Measurements from ENCODE around the gene MORC4. TPM values are rescaled to one million over a fixed set of nuclear protein-coding genes. Genes with fewer than 3 reads are reported as not detected.

The MORC4 gene
- total and polyA plus RNA-seq, 4 donors: 4.5 to 25.3 (median 11.6) TPM

DNA sequence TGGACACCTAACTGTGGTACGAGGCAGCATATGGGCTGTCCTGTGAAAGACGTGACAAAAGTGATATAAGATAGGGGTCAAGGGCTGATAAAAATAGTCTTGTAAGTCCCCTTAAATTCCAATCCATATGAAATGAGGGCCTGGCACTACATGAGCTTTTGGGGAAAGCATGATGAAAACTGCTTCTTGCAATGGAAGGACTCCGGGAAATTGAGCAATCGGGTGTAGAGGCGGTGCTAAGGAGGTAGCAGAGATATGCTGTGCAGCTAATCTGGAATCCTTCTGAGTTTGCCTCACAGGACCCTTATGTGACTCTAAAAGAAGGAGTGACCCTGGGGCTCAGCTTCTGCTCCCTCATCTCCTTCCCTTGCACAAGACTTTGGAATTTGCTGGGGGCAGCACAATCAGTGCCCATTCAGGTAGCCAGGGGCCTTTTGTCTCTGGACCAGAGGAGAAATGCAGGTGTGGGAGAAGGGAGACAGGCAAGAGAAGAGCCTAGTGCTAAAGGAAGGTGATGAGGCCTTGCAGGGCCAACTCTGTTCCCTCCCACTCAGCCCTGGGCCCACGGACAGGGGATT is 67.0 kb downstream of the MORC4 start:
- peak overlapping the region in 1 of 2 donors; percentile 49 for H3K27ac ChIP-seq (ENCODE audit: low read depth in 1 of 2, low read length in 1 of 2)
- 49 to 55% methylated on average over 5 to 6 of the region's 6 CpGs for WGBS, 2 donors
- DNase-seq: peak in 2 of 3 donors; percentile 32 to 65

GRCh38 chrX:106932492-106932923 is 67.5 kb downstream of the MORC4 start:
- no peaks in the 10 kb centered on the region for H3K9me3 ChIP-seq (ENCODE audit: control insufficient read depth in 4 of 4, insufficient read depth in 3 of 4, low read length in 3 of 4)
- no peak overlapping the region for H3K9ac ChIP-seq (ENCODE audit: insufficient read depth in 1 of 2, low read length in 2 of 2)
- peaks cover 0 to 16% (median 0%) of the 10 kb centered on the region in 5 donors for H3K4me1 ChIP-seq (ENCODE audit: control insufficient read depth in 5 of 5, insufficient read depth in 5 of 5, low read length in 5 of 5)
- no peak overlapping the region for H3K4me3 ChIP-seq
- H3K27me3 ChIP-seq (ENCODE audit: control insufficient read depth in 3 of 3, insufficient read depth in 3 of 3, low read length in 2 of 3): peaks cover 4 to 16% (median 16%) of the 10 kb centered on the region in 3 donors
- no peaks in the 10 kb centered on the region for H3K36me3 ChIP-seq (ENCODE audit: control insufficient read depth in 4 of 4, insufficient read depth in 4 of 4, low read length in 4 of 4)
- peak overlapping the region in 1 of 2 donors; percentile 49 for H3K27ac ChIP-seq (ENCODE audit: low read depth in 1 of 2, low read length in 1 of 2)
- ATAC-seq (ENCODE audit: insufficient read depth, low FRiP score) (no peak), DNase-seq (no peak)
- no peak for TF ChIP-seq CTCF (IDR thresholded peaks at IDR 0.05; ENCODE audit: control extremely low read depth, extremely low read depth)
- WGBS, 2 donors: 59 to 90% methylated on average over 4 of the region's 4 CpGs

More for the DNA sequence above, 67.0 kb downstream of the MORC4 start:
- no peak for ATAC-seq (ENCODE audit: insufficient read depth, low FRiP score)
- no peak overlapping the region for H3K9ac ChIP-seq (ENCODE audit: insufficient read depth in 1 of 2, low read length in 2 of 2)
- no peaks in the 10 kb centered on the region for H3K9me3 ChIP-seq (ENCODE audit: control insufficient read depth in 4 of 4, insufficient read depth in 3 of 4, low read length in 3 of 4)
- peaks cover 0 to 16% (median 0%) of the 10 kb centered on the region in 5 donors for H3K4me1 ChIP-seq (ENCODE audit: control insufficient read depth in 5 of 5, insufficient read depth in 5 of 5, low read length in 5 of 5)
- peaks cover 4 to 21% (median 17%) of the 10 kb centered on the region in 3 donors for H3K27me3 ChIP-seq (ENCODE audit: control insufficient read depth in 3 of 3, insufficient read depth in 3 of 3, low read length in 2 of 3)
- H3K36me3 ChIP-seq (ENCODE audit: control insufficient read depth in 4 of 4, insufficient read depth in 4 of 4, low read length in 4 of 4): peaks cover 0 to 2% (median 0%) of the 10 kb centered on the region in 4 donors
- no peak for TF ChIP-seq CTCF (IDR thresholded peaks at IDR 0.05; ENCODE audit: control extremely low read depth, extremely low read depth)
- H3K4me3 ChIP-seq: no peak overlapping the region

GRCh38 chrX:106931831-106932491 is 68.1 kb downstream of the MORC4 start:
- no peaks in the 10 kb centered on the region for H3K36me3 ChIP-seq (ENCODE audit: control insufficient read depth in 4 of 4, insufficient read depth in 4 of 4, low read length in 4 of 4)
- H3K4me1 ChIP-seq (ENCODE audit: control insufficient read depth in 5 of 5, insufficient read depth in 5 of 5, low read length in 5 of 5): peaks cover 0 to 16% (median 0%) of the 10 kb centered on the region in 5 donors
- H3K27me3 ChIP-seq (ENCODE audit: control insufficient read depth in 3 of 3, insufficient read depth in 3 of 3, low read length in 2 of 3): peaks cover 4 to 15% (median 14%) of the 10 kb centered on the region in 3 donors
- H3K4me3 ChIP-seq: no peak overlapping the region
- no peak overlapping the region for H3K9ac ChIP-seq (ENCODE audit: insufficient read depth in 1 of 2, low read length in 2 of 2)
- ATAC-seq (ENCODE audit: insufficient read depth, low FRiP score) (no peak), DNase-seq (no peak)
- no peaks in the 10 kb centered on the region for H3K9me3 ChIP-seq (ENCODE audit: control insufficient read depth in 4 of 4, insufficient read depth in 3 of 4, low read length in 3 of 4)
- no peak for TF ChIP-seq CTCF (IDR thresholded peaks at IDR 0.05; ENCODE audit: control extremely low read depth, extremely low read depth)
- no peak overlapping the region for H3K27ac ChIP-seq (ENCODE audit: low read depth in 1 of 2, low read length in 1 of 2)
- 75 to 91% methylated on average over 3 of the region's 3 CpGs for WGBS, 2 donors
